CD4-positive, alpha-beta T cell (primary cell): ENCODE measurements around the gene TMEM219. TPM values are rescaled to one million over a fixed set of nuclear protein-coding genes. Genes with fewer than 3 reads are reported as not detected.

Experiments
- ATAC-seq: fragments of 200-7000 bp; cut with Tn5 transposase; one replicate; pipeline ENCODE4 v1.10.0; 2022; ENCODE audit warnings: mild to moderate bottlenecking; ENCODE audit not compliant: poor library complexity
- CTCF ChIA-PET: fragments of 350-600 bp; sonication (Branson Sonifier 250); formaldehyde crosslinking; loops from one replicate; lab custom pipeline; 2021; ENCODE audit warnings: antibody characterized with exemption, inconsistent platforms; lab: Charles Lee
- POLR2A ChIA-PET: fragments of 350-600 bp; sonication (Branson Sonifier 250); formaldehyde crosslinking; loops from one replicate; lab custom pipeline; 2021; ENCODE audit warnings: antibody characterized with exemption, inconsistent platforms; lab: Charles Lee
- DNase-seq, 14 experiments: peaks; one replicate each; pipeline ENCODE4 v3.0.0-alpha.2; 2013 to 2020; ENCODE audit warnings: mixed read lengths in 2 of 14
- H3K27ac ChIP-seq, 2 donors: one replicate each; pipeline versions ENCODE4 v1.5.1 to v1.7.0; 2013; ENCODE audit warnings: low read length in 2 of 2, low read depth in 1 of 2, mild to moderate bottlenecking in 1 of 2
- H3K27me3 ChIP-seq, 2 experiments: 1 replicate in 1 of 2; 2 replicates in 1 of 2; pipeline versions ENCODE4 v1.6.1 to v1.7.0; 2013; ENCODE audit warnings: low read length in 2 of 2, control low read depth in 1 of 2, mild to moderate bottlenecking in 1 of 2, moderate library complexity in 1 of 2; ENCODE audit not compliant: insufficient read depth in 2 of 2, control insufficient read depth in 1 of 2
- H3K36me3 ChIP-seq: one replicate; pipeline ENCODE4 v1.6.1; 2013; ENCODE audit warnings: low read length, control low read depth; ENCODE audit not compliant: insufficient read depth
- H3K4me1 ChIP-seq: one replicate; pipeline ENCODE4 v1.6.1; 2013; ENCODE audit warnings: low read length, control low read depth; ENCODE audit not compliant: insufficient read depth
- H3K4me3 ChIP-seq: one replicate; pipeline ENCODE4 v1.5.1; 2013; ENCODE audit warnings: mild to moderate bottlenecking, low read length, moderate library complexity
- H3K9me3 ChIP-seq, 2 experiments: 1 replicate in 1 of 2; 2 replicates in 1 of 2; pipeline versions ENCODE4 v1.6.1 to v1.7.0; 2013; ENCODE audit warnings: low read length in 2 of 2, mild to moderate bottlenecking in 2 of 2, control low read depth in 1 of 2, moderate library complexity in 1 of 2; ENCODE audit not compliant: control insufficient read depth in 1 of 2, insufficient read depth in 1 of 2
- H3K27ac Mint-ChIP-seq: one replicate; pipeline ENCODE4 v1.8.0; 2020; ENCODE audit warnings: mixed read lengths
- H3K27me3 Mint-ChIP-seq: one replicate; pipeline ENCODE4 v1.8.0; 2021; ENCODE audit warnings: mixed read lengths
- H3K36me3 Mint-ChIP-seq: one replicate; pipeline ENCODE4 v1.8.0; 2021; ENCODE audit warnings: low read depth, mixed read lengths
- H3K4me1 Mint-ChIP-seq: one replicate; pipeline ENCODE4 v1.8.0; 2021; ENCODE audit warnings: low read depth, mixed read lengths
- H3K4me3 Mint-ChIP-seq: one replicate; pipeline ENCODE4 v1.8.0; 2020; ENCODE audit warnings: mild to moderate bottlenecking, mixed read lengths
- H3K9me3 Mint-ChIP-seq: one replicate; pipeline ENCODE4 v1.8.0; 2020; ENCODE audit warnings: mixed read lengths
- intact Hi-C, 2 experiments: fragments of 100-400 bp; cut with DNase I in 1 of 2; cut with micrococcal nuclease in 1 of 2; formaldehyde crosslinking; loops; one replicate each; pipeline versions ENCODE4 v1.15.1 to v1.9.0; 2023 to 2025; cut with DNase I, micrococcal nuclease
- total RNA-seq, 174 experiments: library from RNA in 2 of 174; stranded (reverse) in 2 of 174; gene quantifications; one replicate each; pipeline ENCODE4 v1.2.3 and lab custom pipeline; 2021 to 2026
- TF ChIP-seq, protein P1 (sequence below): fragments of 200-600 bp; IDR thresholded peaks from one replicate; pipeline ENCODE4 v1.8.0; 2022; ENCODE audit warnings: antibody characterized with exemption, mild to moderate bottlenecking

TMEM219 gene
- total RNA-seq, 2 experiments from 2014 or later: 56.9 to 63.3 TPM

DNA sequence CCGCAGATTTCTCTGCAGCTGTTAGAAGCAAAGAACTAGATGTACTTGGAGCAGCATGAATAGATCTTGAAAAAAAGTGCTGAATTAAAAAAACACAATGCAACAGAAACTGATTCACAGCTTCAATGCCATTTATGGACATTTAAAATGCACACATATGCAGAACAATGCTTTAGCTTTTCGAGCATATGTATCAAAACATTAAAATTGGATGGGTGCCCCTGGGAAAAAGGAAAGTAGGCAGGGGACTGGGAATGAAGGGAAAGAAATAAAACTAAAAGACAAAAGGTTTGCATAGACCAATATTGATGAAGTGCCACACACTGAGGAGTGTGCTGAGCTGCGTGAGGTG, 40.9 kb upstream of the TMEM219 start:
- Histone ChIP-seq H3K27me3 (no peaks in the 10 kb centered on the region), H3K4me1 (peaks cover 18% of the 10 kb centered on the region), H3K27ac (no peak overlapping the region), H3K4me3 (no peak overlapping the region), H3K9me3 (no peaks in the 10 kb centered on the region), H3K36me3 (peaks cover 58% of the 10 kb centered on the region)
- Mint-ChIP-seq H3K4me1 (peaks cover 31% of the 10 kb centered on the region), H3K4me3 (no peak overlapping the region), H3K27ac (no peak overlapping the region), H3K27me3 (no peaks in the 10 kb centered on the region), H3K9me3 (no peaks in the 10 kb centered on the region), H3K36me3 (peaks cover 68% of the 10 kb centered on the region)
- ChIA-PET POLR2A (interaction anchor here (1.2 kb wide), 1 partner anchor 219 kb away, joined by 3 read pairs; no protein-coding TSS in a partner anchor), CTCF (no interaction called here)
- TF ChIP-seq, protein P1, sequence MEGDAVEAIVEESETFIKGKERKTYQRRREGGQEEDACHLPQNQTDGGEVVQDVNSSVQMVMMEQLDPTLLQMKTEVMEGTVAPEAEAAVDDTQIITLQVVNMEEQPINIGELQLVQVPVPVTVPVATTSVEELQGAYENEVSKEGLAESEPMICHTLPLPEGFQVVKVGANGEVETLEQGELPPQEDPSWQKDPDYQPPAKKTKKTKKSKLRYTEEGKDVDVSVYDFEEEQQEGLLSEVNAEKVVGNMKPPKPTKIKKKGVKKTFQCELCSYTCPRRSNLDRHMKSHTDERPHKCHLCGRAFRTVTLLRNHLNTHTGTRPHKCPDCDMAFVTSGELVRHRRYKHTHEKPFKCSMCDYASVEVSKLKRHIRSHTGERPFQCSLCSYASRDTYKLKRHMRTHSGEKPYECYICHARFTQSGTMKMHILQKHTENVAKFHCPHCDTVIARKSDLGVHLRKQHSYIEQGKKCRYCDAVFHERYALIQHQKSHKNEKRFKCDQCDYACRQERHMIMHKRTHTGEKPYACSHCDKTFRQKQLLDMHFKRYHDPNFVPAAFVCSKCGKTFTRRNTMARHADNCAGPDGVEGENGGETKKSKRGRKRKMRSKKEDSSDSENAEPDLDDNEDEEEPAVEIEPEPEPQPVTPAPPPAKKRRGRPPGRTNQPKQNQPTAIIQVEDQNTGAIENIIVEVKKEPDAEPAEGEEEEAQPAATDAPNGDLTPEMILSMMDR: no peak
- no peak for ATAC-seq
- intact Hi-C loops: loop anchor here in 1 of 2 experiments (5.0 kb wide), 1 partner anchor 56 kb away; no protein-coding TSS in a partner anchor
- DNase-seq: no peak

- Histone ChIP-seq H3K27ac (no peak overlapping the region), H3K36me3 (peaks cover 48% of the 10 kb centered on the region), H3K27me3 (no peaks in the 10 kb centered on the region), H3K4me1 (peaks cover 30% of the 10 kb centered on the region), H3K9me3 (no peaks in the 10 kb centered on the region), H3K4me3 (no peak overlapping the region)
- POLR2A ChIA-PET: no interaction called here
- ATAC-seq (no peak), DNase-seq (no peak)
- Mint-ChIP-seq H3K9me3 (no peaks in the 10 kb centered on the region), H3K27me3 (no peaks in the 10 kb centered on the region), H3K27ac (no peak overlapping the region), H3K4me3 (no peak overlapping the region), H3K4me1 (peaks cover 44% of the 10 kb centered on the region), H3K36me3 (peaks cover 60% of the 10 kb centered on the region)
- TF ChIP-seq, protein P1: no peak
- intact Hi-C loops: loop anchor here in 1 of 2 experiments (5.0 kb wide), 1 partner anchor 55 kb away; no protein-coding TSS in a partner anchor
- CTCF ChIA-PET: interaction anchor here (0.5 to 1.4 kb wide), 2 partner anchors 39 to 109 kb away, joined by 3 to 5 read pairs; partner anchors contain the start of genes TLCD3B and TMEM219
Measured at GRCh38 chr16:29922326-29922725, 39.6 kb upstream of the TMEM219 start.

GRCh38 chr16:29922986-29923501, 38.8 kb upstream of the TMEM219 start:
- peaks cover 30% of the 10 kb centered on the region for H3K4me1 ChIP-seq
- peaks cover 44% of the 10 kb centered on the region for H3K36me3 ChIP-seq
- H3K9me3 Mint-ChIP-seq: no peaks in the 10 kb centered on the region
- no peaks in the 10 kb centered on the region for H3K27me3 Mint-ChIP-seq
- DNase-seq (no peak), ATAC-seq (no peak)
- no peak overlapping the region for H3K27ac Mint-ChIP-seq
- TF ChIP-seq, protein P1: no peak
- H3K9me3 ChIP-seq: no peaks in the 10 kb centered on the region
- H3K36me3 Mint-ChIP-seq: peaks cover 55% of the 10 kb centered on the region
- intact Hi-C loops: loop anchor here in 1 of 2 experiments (5.0 kb wide), 1 partner anchor 54 kb away; no protein-coding TSS in a partner anchor
- H3K27me3 ChIP-seq: no peaks in the 10 kb centered on the region
- POLR2A ChIA-PET: no interaction called here
- no peak overlapping the region for H3K4me3 ChIP-seq
- CTCF ChIA-PET: interaction anchor here (0.5 to 1.4 kb wide), 2 partner anchors 39 to 108 kb away, joined by 3 to 5 read pairs; partner anchors contain the start of genes TLCD3B and TMEM219
- peaks cover 49% of the 10 kb centered on the region for H3K4me1 Mint-ChIP-seq
- no peak overlapping the region for H3K27ac ChIP-seq
- peak overlapping the region; percentile 51 for H3K4me3 Mint-ChIP-seq
